NCI-H2107 (cell line): Measurements from ENCODE around the gene CDH9.

Experiments
- DNase-seq: peaks from one replicate; lab custom pipeline; 2025; lab: John Stamatoyannopoulos, UW

The CDH9 gene, protein sequence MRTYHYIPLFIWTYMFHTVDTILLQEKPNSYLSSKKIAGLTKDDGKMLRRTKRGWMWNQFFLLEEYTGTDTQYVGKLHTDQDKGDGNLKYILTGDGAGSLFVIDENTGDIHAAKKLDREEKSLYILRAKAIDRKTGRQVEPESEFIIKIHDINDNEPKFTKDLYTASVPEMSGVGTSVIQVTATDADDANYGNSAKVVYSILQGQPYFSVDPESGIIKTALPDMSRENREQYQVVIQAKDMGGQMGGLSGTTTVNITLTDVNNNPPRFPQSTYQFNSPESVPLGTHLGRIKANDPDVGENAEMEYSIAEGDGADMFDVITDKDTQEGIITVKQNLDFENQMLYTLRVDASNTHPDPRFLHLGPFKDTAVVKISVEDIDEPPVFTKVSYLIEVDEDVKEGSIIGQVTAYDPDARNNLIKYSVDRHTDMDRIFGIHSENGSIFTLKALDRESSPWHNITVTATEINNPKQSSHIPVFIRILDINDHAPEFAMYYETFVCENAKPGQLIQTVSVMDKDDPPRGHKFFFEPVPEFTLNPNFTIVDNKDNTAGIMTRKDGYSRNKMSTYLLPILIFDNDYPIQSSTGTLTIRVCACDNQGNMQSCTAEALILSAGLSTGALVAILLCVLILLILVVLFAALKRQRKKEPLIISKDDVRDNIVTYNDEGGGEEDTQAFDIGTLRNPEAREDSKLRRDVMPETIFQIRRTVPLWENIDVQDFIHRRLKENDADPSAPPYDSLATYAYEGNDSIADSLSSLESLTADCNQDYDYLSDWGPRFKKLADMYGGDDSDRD

DNA sequence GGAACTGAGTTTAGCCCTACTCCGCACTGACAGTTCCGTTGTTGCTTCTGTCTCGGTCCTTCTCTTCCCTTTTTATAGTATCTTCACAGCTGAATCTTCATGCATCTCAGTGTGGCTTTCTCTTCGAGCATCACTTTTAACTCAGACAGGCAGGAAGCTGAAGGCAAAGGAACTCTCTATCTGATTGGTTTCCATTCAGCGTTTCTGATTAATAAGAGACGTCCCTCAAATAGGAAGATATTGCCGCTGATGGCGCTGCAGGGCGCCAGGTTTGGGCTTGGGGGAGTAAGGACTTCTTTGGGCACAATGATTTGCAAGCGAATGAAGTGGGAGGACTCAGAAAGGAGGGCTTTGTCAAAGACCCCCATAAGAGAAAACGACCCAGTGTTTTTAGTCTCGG lies at the start of gene CDH9:
Gene CDH9, minus strand, starts transcription at position 111 of the 400 bp plus-strand sequence. CDS start 50,253 bp downstream, outside the sequence.
- no peak for DNase-seq

DNA sequence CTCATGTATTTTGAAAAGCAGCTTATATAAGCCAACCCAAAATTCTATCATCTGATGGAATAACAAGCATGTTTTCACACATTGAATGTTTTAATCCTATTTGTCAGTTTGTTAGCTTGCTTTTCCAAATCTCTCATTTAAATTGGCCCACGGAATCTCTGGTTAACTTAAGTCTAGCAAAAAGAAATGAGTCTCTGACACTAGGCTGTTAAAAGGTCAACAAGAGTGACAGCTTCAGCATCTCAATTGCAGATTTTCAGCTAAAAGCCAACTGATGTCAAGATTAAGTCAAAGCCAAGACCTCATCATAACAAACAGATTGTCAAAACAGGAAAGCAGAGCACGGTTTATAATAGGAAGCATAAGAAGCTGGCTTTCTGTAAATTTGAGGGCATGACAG lies 49.4 kb upstream of the CDH9 start:
- DNase-seq, result no peak

DNA sequence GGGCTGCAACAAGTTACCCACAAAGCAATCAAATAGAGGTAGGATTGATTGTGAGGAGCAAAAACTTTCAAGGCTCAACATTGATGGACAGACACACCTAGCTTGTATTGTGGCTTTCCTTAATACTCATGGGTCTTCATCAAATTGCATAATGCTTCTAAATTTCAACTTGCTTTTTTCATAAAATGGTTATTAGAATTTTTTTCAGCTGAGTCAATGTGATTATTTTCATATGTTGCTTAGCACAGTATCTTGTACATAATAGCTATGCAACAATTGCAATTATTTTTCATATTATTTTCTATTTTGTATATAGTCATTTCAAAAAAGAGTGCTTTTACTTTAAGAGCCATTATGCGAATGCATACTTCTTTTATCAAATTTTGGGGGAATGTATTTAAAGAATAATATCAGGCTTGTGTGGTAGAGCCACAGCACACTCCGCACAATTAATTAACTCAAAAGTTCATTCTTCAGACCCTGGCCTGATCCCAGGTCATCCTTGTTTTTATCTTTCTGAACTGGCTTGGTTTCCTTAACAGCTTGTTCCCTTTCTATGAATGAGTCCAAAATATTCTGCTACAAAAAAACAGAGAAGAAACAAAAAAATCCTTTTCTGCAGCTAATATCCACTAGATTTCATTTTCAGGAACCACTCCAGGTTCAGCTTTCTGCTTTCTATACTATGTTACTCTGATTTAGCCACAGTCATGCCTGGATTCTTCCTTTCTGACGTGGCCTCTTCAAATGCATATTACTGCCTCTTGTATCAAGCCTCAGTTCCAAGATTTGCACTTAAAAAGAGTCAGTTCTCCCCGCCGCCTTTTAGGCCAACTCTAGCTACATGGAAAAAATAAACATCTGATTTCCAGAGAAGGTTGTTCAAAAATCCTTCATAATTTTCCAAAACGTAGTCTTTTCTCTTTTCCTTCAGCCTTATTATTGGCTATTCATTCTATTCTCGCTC lies 45.3 kb upstream of the CDH9 start:
- DNase-seq, result no peak

DNA sequence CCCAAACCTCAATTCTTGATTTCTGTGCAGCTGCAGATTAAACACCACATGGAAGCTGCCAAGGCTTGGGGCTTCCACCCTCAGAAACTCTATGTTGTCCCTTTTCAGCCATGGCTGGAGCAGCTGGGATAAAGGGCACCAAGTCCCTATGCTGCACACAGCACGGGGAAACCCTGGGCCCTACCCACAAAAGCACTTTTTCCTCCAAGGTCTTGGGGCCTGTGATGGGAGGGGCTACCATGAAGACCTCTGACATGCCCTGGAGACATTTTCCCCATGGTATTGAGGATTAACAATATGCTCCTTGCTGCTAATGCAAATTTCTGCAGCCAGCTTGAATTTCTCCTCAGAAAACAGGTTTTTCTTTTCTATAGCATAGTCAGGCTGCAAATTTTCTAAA lies 41.8 kb upstream of the CDH9 start:
- DNase-seq, result no peak

DNA sequence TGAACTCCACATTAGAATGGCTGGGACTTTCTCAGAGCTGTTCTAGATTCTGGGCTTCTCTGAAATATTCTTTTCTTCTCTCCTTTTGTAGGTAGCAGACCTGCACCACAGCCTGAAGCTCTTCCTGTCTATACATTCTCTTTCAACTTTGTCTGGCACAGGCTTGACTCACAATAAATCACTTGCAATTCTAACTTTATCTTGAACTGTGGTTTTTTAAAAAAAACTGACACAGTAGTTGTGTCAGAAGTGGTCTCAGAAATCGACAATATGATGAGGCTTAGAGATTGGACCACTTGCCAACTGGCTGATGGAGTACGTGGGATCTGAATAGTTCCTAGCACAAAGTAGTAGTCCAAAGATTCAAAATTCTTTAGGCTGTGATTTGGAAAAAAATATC lies 24.1 kb upstream of the CDH9 start:
- no peak for DNase-seq

DNA sequence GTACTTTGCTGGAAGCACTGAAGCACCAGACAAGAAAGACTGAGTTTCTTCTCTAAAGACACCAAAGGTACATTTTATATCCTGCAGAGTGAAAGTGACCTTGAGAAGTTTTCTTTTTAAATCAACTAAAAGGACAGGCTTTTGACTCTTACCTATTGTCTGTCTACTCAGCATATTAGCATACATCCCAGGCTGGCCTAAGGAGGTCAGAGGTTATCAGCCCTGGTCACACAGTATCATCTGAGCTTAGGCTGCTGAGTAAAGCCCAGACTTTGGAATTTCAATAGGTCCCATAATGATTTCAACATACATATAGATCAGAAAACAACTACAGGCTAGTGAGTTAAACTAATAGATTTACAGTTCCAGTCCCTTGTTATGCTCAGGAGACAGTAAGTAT lies 10.1 kb upstream of the CDH9 start:
- no peak for DNase-seq

DNA sequence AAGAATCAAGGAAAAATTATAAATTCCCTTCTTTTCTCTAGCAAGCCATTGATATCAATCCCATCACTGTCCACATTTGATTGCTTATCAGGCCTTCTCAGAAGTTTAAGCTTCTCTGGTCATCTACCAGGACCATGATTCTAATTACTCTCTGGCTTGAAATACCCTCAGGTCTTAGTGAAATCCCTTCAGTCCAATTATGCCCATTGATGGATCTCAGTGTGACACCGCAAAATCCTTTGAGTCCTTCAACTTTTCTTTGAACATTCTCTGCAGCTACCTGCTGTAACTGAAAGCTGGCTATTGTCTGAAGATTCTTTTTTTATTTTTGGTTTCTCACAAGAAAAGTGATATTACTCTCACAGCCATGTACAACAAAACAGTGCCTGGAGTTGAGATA lies 3.0 kb upstream of the CDH9 start:
- no peak for DNase-seq

DNA sequence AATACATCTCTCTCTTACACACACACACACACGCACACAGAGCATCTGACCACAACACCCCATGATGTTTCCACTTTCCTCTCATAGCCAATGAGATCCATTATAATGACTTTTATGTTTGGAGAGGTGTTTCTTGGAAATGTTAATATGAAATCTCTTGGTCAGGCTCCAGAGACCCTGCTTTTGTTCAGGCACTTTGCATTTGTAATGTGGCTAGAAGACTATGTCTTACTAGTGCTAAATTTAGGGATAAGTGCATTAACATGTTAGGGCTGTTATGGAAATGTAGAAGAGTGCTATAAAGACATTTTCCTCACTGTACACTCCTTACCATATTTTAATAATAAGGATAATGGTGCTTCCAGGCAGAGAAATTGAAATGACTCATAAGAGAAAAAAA lies 3.8 kb downstream of the CDH9 start:
- no peak for DNase-seq

DNA sequence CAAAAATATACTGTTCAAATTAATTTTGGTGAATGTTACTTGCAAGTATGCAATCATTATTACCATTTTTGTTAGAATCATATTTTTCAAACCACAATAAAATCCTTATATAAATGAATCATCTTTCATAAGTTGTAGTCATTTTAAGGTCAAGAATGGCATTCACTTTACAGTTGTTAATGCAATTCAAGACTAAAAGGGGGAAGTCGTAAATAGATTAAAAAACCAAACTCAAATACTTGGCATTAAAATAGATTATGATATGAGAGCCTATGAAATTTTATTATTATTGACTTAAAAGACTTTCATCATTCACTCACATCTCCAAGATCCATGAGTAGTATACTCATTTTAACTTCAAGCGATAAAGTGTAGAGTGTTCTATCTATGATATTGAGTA lies 11.6 kb downstream of the CDH9 start:
- no peak for DNase-seq

DNA sequence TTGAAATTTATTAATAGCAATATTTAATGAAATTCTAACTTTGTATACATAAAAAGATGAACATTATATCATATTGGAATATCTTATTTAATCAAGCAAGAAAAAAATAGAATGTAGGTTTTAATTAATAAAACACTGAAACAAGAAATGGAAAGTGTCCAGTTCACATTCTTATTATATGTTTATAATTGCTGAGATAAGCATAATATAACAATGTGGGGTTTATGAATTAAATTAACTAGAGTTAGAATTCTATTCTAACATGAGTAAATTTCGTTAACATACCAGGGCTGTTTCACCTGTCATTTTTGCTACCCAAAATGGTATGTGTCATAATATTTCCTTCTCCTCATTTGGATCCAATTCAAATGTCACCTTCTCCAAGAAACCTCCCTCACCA lies 12.3 kb downstream of the CDH9 start:
- no peak for DNase-seq

DNA sequence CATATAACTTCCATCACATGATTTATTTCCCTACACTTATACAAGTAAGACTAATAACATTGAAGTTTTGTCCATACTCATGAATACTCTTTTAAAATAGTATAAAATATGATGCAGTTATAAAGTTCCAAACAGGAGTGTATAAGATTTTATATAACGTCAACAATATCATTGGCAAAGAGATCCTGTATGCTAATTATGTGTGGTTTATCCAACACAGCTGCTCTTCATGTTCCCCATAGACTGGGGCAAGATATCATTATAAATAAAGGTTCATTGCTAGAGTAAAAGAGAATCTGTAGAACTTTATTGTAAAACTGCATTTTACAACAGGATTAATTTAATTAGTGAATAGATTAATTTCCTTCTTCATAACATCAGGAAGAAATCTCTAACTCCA lies 16.9 kb downstream of the CDH9 start:
- DNase-seq, result no peak

DNA sequence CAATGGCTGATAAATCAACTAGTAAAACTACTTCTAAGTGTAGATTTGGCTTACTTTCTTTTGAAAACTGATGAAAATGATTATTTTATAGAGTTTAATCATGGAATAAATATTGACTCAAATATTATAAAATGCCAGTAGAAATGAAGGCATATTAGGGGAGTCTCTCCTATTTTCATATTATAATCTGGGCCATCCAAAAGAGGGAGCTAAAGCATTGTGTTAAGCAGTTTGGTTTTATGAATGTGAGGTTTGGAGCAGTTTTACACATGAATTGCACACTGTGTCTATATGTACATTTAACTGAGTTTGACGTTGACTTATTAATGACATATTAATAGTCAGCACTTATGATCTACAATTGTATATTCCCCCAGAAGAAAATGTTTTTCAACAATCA lies 17.4 kb downstream of the CDH9 start:
- DNase-seq, result no peak

DNA sequence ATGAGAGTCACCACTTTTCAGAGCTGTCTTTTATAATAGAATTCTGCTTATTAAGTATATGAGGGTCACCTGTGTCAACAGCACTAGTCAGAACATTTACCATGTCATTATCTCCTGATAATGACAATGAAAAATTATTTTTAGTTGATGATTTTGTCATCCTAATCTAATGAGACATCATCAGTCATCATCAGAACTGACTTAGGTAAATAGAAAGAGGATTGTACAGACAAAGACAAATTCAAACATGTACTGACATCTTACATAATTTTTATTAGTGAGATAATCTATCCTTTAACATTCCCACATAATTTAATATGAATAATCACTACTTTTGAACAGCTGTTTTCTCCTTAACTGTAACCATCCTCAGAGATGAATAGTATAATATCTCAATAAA lies 22.6 kb downstream of the CDH9 start:
- DNase-seq, result no peak

DNA sequence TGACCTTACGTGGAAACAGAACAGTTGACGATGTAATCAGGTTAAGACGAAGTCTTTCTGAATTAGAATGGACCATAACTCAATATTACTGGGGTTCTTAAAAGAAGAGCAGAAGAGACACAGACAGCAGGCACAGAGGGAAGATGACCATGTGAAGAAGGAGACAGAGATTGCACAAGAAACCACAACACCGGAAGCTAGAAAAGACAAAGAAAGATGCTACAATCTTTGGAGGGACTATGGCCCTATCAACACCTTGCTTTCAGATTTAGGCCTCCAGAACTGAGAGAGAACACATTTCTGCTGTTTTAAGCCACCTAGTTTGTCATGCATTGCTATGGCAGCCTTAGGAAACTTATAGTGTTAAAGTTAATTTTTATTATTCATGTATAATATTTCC lies 27.1 kb downstream of the CDH9 start:
- no peak for DNase-seq

DNA sequence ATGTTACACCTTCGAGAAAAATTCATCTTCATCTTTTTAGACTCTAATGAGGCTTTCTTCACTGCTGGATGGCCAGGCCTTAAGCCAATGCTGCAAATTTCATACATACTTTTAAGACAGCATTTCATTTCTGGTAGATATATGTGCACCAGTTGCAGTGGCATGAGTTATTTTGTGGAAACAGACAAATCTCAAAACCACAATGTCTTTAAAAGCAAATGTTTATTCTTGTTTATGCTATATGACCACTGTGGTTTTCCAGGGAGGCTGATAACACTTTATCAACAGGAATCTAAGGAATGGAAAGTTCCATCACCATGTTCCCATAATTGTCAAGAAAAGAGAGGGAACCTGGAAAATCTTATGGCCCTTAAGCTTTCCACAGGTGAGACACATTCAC lies 27.7 kb downstream of the CDH9 start:
- DNase-seq, result no peak

DNA sequence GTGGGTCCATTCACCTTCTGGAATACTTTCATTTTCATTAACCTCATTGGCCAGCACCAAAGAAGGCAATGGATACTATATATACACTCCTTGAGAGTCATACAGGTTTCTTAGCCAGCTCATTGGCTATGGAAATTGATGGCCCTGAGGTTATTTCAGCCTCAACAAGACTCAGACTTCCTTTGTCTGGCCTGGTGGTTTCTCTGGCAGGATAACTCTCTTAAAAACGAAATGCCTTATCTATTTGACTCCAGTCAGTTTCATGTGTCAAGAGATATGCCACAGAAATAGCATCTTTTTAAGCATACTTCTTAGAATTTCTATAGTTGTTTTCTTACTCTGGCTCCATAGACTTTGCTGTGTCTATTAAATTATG lies 28.9 kb downstream of the CDH9 start:
- no peak for DNase-seq

DNA sequence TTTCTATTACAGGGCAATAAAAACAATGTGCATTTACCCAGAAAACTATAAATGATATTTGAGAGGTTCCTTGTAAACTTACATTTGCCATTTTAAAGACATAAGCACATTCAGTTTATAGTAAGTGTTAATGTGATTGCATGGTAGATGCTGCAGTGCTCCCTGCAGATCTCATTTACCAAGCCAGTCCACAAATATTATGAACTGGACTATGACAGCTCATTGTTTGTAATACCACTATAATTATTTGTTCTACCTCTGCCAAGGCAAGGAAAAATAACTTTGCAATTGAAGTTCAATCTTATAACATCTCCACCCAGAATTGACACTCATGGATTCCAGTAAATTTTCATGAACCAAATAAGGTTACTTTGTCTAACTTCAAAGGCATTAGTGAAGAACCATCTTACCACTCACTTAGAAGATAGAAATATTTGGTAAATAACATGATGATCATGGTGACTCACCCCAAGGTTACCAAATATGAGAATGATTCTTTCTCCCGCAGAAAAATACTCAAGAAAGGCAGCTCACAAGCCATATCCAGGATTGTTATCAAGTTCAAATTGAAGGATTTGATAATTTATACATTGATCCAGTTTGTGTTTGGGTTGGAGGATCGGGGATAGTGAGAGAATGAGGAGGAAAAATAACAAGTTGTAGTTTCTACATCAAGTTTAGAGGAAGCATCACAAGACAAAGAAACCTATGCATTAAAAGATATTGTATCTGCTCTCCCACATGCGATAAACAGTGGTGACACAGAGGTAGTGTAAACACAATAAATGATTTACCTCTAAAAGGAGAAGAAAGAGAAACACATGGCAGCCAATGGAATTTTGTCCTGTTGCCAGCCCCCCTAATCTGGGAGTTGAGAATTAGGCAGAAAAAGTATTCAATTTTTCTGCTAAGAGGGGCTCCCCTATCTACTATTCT lies 29.5 kb downstream of the CDH9 start:
- DNase-seq, result no peak

DNA sequence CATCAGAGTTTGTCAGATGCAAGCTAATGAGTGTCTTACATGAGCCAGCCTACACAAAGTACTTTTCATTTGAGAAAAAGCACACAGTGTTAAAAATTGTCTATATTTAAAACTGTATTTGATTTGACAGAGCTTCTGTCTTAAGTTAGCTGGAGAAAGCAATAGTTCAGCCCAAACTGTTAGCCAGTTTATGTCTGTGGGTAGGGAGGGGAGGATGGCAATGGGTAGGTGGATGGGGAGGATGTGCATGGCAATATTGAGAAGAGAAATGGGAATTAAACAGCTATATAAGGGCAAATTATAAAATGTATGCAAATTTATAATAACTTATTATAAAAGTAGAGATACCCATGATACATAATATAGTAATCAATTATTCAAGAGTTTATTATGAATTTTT lies 31.3 kb downstream of the CDH9 start:
- no peak for DNase-seq

DNA sequence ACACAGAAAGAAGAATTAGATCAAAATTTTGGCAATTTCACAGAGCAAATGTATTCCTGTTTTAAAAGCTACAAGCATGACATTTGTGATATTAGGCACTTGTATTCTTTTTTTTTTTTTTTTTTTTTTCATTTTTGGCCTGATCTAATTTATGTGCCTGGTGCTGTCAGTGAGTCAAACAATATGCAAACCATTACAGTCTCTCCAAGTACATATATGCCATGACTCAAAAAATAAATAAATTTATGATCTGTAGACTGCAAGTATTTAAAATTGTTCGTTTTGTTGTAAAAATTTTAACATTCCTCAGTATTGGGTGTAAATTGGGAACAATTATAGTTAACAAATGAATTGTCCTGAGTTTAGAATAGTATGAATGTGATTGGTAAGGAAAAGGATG lies 51.4 kb downstream of the CDH9 start:
- DNase-seq, result no peak

DNA sequence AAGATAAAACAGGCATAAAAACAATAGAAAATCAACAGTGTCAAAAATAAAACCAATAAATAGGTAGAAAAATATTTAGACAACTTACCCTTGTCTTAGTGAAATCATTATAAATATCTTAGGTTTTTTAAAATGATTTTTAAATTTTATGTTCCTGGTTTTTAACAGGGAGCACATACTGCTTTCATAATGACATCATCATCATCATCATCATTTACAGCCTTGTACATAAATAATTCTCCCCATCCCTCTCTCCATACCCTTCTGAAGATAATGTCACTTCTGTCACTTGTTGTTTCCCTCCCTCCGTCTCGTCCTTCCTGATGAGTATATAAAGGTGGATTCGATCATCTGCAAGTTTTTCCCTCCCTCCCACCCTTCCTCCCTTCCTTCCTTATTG lies 56.6 kb downstream of the CDH9 start:
- DNase-seq, result no peak

DNA sequence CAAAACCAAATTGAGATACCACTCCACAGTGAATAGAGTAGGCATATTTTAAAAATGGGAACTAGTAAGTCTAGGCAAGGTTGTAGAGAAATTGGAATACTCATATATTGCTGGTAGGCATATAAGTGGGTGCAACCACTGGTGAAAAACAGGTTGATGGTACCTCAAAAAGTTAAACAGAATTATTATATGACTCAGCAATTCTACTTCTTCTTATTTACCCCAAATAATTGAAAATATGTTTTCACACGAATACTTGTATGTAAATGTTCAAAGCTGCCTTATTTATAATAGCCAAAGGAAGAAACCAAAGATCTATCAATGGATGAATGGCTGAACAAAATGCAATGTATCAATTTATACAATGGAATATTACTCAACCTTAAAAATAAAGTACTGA lies 79.1 kb downstream of the CDH9 start:
- DNase-seq, result no peak
